ENCODE data around the gene FSIP1.

Gene FSIP1

GRCh38 chr15:39628546-39629257 is 153.9 kb downstream of the FSIP1 start:
- Mint-ChIP-seq H3K4me1 (ENCODE audit: low read depth) (peaks cover 84% of the 10 kb centered on the region), H3K27me3 (no peaks in the 10 kb centered on the region), H3K36me3 (ENCODE audit: low read depth) (peaks cover 11% of the 10 kb centered on the region), H3K4me3 (no peak overlapping the region), H3K9me3 (peaks cover 6% of the 10 kb centered on the region), H3K27ac (peak overlapping the region; percentile 91)

GRCh38 chr15:39628144-39628508 is 154.5 kb downstream of the FSIP1 start:
- Mint-ChIP-seq H3K36me3 (ENCODE audit: low read depth) (peaks cover 11% of the 10 kb centered on the region), H3K9me3 (peaks cover 7% of the 10 kb centered on the region), H3K27me3 (no peaks in the 10 kb centered on the region), H3K27ac (peak overlapping the region; percentile 13), H3K4me1 (ENCODE audit: low read depth) (peaks cover 89% of the 10 kb centered on the region), H3K4me3 (no peak overlapping the region)

GRCh38 chr15:39627451-39628143 is 155.0 kb downstream of the FSIP1 start:
- Mint-ChIP-seq H3K36me3 (ENCODE audit: low read depth) (peaks cover 11% of the 10 kb centered on the region), H3K27me3 (no peaks in the 10 kb centered on the region), H3K27ac (peak overlapping the region; percentile 13), H3K4me1 (ENCODE audit: low read depth) (peaks cover 95% of the 10 kb centered on the region), H3K9me3 (peaks cover 9% of the 10 kb centered on the region), H3K4me3 (no peak overlapping the region)

- Mint-ChIP-seq H3K27ac (peak overlapping the region; percentile 94), H3K4me3 (no peak overlapping the region), H3K27me3 (no peaks in the 10 kb centered on the region), H3K36me3 (ENCODE audit: low read depth) (peaks cover 11% of the 10 kb centered on the region), H3K4me1 (ENCODE audit: low read depth) (peaks cover 94% of the 10 kb centered on the region), H3K9me3 (peaks cover 9% of the 10 kb centered on the region)
Measured at GRCh38 chr15:39625856-39626255, 156.8 kb downstream of the FSIP1 start.

GRCh38 chr15:39625451-39625850 is 157.2 kb downstream of the FSIP1 start:
- H3K36me3 Mint-ChIP-seq (ENCODE audit: low read depth), result peaks cover 11% of the 10 kb centered on the region
- peak overlapping the region; percentile 94 for H3K27ac Mint-ChIP-seq
- H3K4me3 Mint-ChIP-seq, result no peak overlapping the region
- no peaks in the 10 kb centered on the region for H3K27me3 Mint-ChIP-seq
- peaks cover 9% of the 10 kb centered on the region for H3K9me3 Mint-ChIP-seq
- peaks cover 89% of the 10 kb centered on the region for H3K4me1 Mint-ChIP-seq (ENCODE audit: low read depth)

GRCh38 chr15:39624806-39625205 is 157.8 kb downstream of the FSIP1 start:
- Mint-ChIP-seq H3K27me3 (no peaks in the 10 kb centered on the region), H3K4me1 (ENCODE audit: low read depth) (peaks cover 83% of the 10 kb centered on the region), H3K9me3 (peaks cover 9% of the 10 kb centered on the region), H3K27ac (peak overlapping the region; percentile 94), H3K36me3 (ENCODE audit: low read depth) (peaks cover 11% of the 10 kb centered on the region), H3K4me3 (peak overlapping the region; percentile 69)

- H3K27me3 Mint-ChIP-seq, result no peaks in the 10 kb centered on the region
- H3K4me3 Mint-ChIP-seq, result no peak overlapping the region
- H3K27ac Mint-ChIP-seq, result peak overlapping the region; percentile 75
- H3K36me3 Mint-ChIP-seq (ENCODE audit: low read depth), result peaks cover 11% of the 10 kb centered on the region
- peaks cover 9% of the 10 kb centered on the region for H3K9me3 Mint-ChIP-seq
- peaks cover 70% of the 10 kb centered on the region for H3K4me1 Mint-ChIP-seq (ENCODE audit: low read depth)
Measured at GRCh38 chr15:39623529-39623931, 159.1 kb downstream of the FSIP1 start.

GRCh38 chr15:39622660-39623516 is 159.8 kb downstream of the FSIP1 start:
- Mint-ChIP-seq H3K4me3 (no peak overlapping the region), H3K4me1 (ENCODE audit: low read depth) (peaks cover 64% of the 10 kb centered on the region), H3K27me3 (no peaks in the 10 kb centered on the region), H3K27ac (peak overlapping the region; percentile 34), H3K36me3 (ENCODE audit: low read depth) (peaks cover 11% of the 10 kb centered on the region), H3K9me3 (peaks cover 9% of the 10 kb centered on the region)

GRCh38 chr15:39621976-39622375 is 160.7 kb downstream of the FSIP1 start:
- H3K4me1 Mint-ChIP-seq (ENCODE audit: low read depth), result peaks cover 55% of the 10 kb centered on the region
- H3K27me3 Mint-ChIP-seq, result no peaks in the 10 kb centered on the region
- peaks cover 9% of the 10 kb centered on the region for H3K9me3 Mint-ChIP-seq
- no peak overlapping the region for H3K27ac Mint-ChIP-seq
- H3K4me3 Mint-ChIP-seq, result no peak overlapping the region
- H3K36me3 Mint-ChIP-seq (ENCODE audit: low read depth), result peaks cover 11% of the 10 kb centered on the region

GRCh38 chr15:39621210-39621609 is 161.4 kb downstream of the FSIP1 start:
- Mint-ChIP-seq H3K9me3 (peaks cover 8% of the 10 kb centered on the region), H3K27me3 (no peaks in the 10 kb centered on the region), H3K4me1 (ENCODE audit: low read depth) (peaks cover 53% of the 10 kb centered on the region), H3K36me3 (ENCODE audit: low read depth) (peaks cover 6% of the 10 kb centered on the region), H3K4me3 (no peak overlapping the region), H3K27ac (no peak overlapping the region)

- no peak overlapping the region for H3K27ac Mint-ChIP-seq
- no peak overlapping the region for H3K4me3 Mint-ChIP-seq
- H3K4me1 Mint-ChIP-seq (ENCODE audit: low read depth), result peaks cover 23% of the 10 kb centered on the region
- no peaks in the 10 kb centered on the region for H3K27me3 Mint-ChIP-seq
- no peaks in the 10 kb centered on the region for H3K36me3 Mint-ChIP-seq (ENCODE audit: low read depth)
- peaks cover 7% of the 10 kb centered on the region for H3K9me3 Mint-ChIP-seq
Measured at GRCh38 chr15:39618063-39618823, 164.4 kb downstream of the FSIP1 start.

- Mint-ChIP-seq H3K9me3 (peaks cover 9% of the 10 kb centered on the region), H3K36me3 (ENCODE audit: low read depth) (peaks cover 2% of the 10 kb centered on the region), H3K27me3 (no peaks in the 10 kb centered on the region), H3K4me1 (ENCODE audit: low read depth) (peaks cover 10% of the 10 kb centered on the region), H3K27ac (no peak overlapping the region), H3K4me3 (no peak overlapping the region)
Measured at GRCh38 chr15:39616731-39617455, 165.7 kb downstream of the FSIP1 start.

- Mint-ChIP-seq H3K27ac (no peak overlapping the region), H3K4me3 (no peak overlapping the region), H3K27me3 (no peaks in the 10 kb centered on the region), H3K36me3 (ENCODE audit: low read depth) (peaks cover 6% of the 10 kb centered on the region), H3K4me1 (ENCODE audit: low read depth) (peaks cover 7% of the 10 kb centered on the region), H3K9me3 (peaks cover 20% of the 10 kb centered on the region)
Measured at GRCh38 chr15:39613861-39614260, 168.8 kb downstream of the FSIP1 start.

GRCh38 chr15:39613271-39613670 is 169.4 kb downstream of the FSIP1 start:
- H3K27ac Mint-ChIP-seq, result no peak overlapping the region
- no peak overlapping the region for H3K4me3 Mint-ChIP-seq
- peaks cover 6% of the 10 kb centered on the region for H3K36me3 Mint-ChIP-seq (ENCODE audit: low read depth)
- H3K9me3 Mint-ChIP-seq, result peaks cover 25% of the 10 kb centered on the region
- peaks cover 11% of the 10 kb centered on the region for H3K4me1 Mint-ChIP-seq (ENCODE audit: low read depth)
- no peaks in the 10 kb centered on the region for H3K27me3 Mint-ChIP-seq
